PFSK-1 (cell line): ENCODE results near the gene UBR4.

ENCODE experiments used
- FOXP2 ChIP-seq: optimal IDR thresholded peaks from 2 replicates; pipeline ENCODE3; 2011; ENCODE audit warnings: borderline replicate concordance, control low read depth, inconsistent platforms; ENCODE audit not compliant: insufficient read depth; ENCODE audit errors: extremely low read length, extremely low read depth
- POLR2AphosphoS5 ChIP-seq: IDR thresholded peaks from 2 replicates; pipeline ENCODE4 v1.6.1; 2012; ENCODE audit warnings: low read depth, mild to moderate bottlenecking, control low read depth, low read length, moderate library complexity
- SIN3A ChIP-seq: IDR thresholded peaks from 2 replicates; pipeline ENCODE4 v1.6.1; 2012; ENCODE audit warnings: mild to moderate bottlenecking, low read length, moderate library complexity, borderline replicate concordance; ENCODE audit not compliant: insufficient read depth
- TAF1 ChIP-seq: IDR thresholded peaks from 2 replicates; pipeline ENCODE4 v1.6.1; 2012; ENCODE audit warnings: low read length, control low read depth, borderline replicate concordance; ENCODE audit not compliant: insufficient read depth
- TF ChIP-seq, protein P1 (sequence below), 2 experiments: IDR thresholded peaks; 2 replicates each; pipeline versions ENCODE4 v1.6.1 to v1.8.0; 2011 to 2012; ENCODE audit warnings: low read depth in 2 of 2, low read length in 2 of 2, control low read depth in 1 of 2, inconsistent platforms in 1 of 2, mild to moderate bottlenecking in 1 of 2, moderate library complexity in 1 of 2; ENCODE audit not compliant: insufficient read depth in 1 of 2

DNA sequence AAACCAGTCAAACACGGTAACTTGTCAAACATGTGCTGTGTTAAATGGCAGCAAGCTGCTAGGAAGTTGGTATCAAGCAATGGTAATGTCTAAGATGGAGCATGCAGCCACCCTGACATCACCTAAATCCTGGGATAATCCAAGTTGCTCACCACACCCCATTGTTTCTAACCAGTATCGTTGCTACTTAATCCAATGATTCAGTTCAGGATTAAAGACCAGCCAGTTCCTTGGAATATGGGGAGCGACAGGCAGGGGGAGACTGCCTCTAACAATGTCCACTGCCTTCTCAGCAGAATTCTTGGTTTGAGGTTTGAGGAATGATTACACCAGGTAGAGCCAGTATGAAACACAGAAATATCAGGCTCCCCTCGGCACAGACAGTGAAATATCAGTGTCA, 131.5 kb downstream of the UBR4 start:
- no peak for TF ChIP-seq POLR2AphosphoS5
- TF ChIP-seq, protein P1, sequence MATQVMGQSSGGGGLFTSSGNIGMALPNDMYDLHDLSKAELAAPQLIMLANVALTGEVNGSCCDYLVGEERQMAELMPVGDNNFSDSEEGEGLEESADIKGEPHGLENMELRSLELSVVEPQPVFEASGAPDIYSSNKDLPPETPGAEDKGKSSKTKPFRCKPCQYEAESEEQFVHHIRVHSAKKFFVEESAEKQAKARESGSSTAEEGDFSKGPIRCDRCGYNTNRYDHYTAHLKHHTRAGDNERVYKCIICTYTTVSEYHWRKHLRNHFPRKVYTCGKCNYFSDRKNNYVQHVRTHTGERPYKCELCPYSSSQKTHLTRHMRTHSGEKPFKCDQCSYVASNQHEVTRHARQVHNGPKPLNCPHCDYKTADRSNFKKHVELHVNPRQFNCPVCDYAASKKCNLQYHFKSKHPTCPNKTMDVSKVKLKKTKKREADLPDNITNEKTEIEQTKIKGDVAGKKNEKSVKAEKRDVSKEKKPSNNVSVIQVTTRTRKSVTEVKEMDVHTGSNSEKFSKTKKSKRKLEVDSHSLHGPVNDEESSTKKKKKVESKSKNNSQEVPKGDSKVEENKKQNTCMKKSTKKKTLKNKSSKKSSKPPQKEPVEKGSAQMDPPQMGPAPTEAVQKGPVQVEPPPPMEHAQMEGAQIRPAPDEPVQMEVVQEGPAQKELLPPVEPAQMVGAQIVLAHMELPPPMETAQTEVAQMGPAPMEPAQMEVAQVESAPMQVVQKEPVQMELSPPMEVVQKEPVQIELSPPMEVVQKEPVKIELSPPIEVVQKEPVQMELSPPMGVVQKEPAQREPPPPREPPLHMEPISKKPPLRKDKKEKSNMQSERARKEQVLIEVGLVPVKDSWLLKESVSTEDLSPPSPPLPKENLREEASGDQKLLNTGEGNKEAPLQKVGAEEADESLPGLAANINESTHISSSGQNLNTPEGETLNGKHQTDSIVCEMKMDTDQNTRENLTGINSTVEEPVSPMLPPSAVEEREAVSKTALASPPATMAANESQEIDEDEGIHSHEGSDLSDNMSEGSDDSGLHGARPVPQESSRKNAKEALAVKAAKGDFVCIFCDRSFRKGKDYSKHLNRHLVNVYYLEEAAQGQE (IDR thresholded peaks at IDR 0.05; ENCODE audit: insufficient read depth in 1 of 2, low read depth in 2 of 2, low read length in 2 of 2), result no peak
- no peak for TF ChIP-seq SIN3A
- TF ChIP-seq TAF1, result no peak
- TF ChIP-seq FOXP2, result no peak
